ENCODE results near the gene ZMAT5. TPM values are rescaled to one million over a fixed set of nuclear protein-coding genes. Genes with fewer than 3 reads are reported as not detected.

Gene ZMAT5
- total RNA-seq, 1 donor from 2014 or later, result 21.6 TPM

DNA sequence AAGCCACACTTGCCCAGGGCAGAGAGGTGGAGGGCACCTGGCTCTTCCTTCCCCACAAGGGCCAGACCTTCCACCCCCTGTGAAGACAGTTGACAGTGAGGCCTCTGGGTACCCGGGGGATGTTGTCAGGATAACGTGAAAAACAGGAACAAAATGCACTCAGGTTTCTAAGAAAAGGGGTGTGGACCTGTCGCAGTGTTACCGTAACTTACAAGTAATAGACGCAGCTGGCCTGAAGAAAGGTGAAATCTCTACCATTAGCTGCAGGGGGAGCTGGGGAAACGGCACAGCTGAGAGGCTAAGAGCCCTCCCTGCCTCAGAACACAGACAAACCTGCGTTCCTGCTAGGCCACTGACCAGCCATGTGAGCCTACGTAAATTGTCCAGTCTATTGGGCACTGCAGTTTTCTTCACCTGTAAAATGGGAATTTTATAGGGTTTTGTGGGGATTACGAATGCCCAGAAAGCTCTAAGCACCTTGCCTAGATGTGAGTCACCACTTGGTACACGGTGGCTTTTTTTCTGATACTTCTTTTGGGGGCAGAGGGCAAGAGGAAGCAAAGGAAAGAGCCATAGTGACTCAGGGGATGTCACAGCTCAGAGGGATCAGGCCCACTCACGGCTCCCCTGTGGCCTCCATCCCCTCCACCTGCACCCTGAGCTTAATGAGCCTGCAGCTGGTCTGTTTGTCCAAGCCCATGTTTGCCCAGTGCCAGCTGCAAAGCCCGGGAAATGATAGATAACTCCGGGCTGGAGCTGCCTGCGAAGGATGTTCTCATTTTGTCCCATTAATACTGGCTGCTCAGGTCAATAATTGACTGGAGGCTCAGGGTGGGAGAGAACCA lies 65.4 kb downstream of the ZMAT5 start:
- no peak for DNase-seq
- peak; percentile 22 for ATAC-seq
- intact Hi-C loops (cut with micrococcal nuclease), result no loop called here

DNA sequence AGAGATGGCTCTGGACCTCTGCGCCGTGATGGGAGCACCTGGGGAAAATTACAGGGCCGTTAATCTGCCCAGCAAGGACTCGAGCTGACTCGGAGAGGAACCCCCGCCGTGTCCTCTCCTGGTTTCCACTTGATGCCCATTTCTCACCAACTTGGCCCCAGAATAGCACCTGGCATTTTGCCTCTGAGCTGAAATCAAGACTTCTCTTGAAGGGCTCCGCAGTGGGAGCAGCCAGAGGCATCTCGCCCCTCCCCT lies 66.0 kb downstream of the ZMAT5 start:
- ATAC-seq (no peak), DNase-seq (no peak)
- intact Hi-C loops (cut with micrococcal nuclease), result no loop called here

DNA sequence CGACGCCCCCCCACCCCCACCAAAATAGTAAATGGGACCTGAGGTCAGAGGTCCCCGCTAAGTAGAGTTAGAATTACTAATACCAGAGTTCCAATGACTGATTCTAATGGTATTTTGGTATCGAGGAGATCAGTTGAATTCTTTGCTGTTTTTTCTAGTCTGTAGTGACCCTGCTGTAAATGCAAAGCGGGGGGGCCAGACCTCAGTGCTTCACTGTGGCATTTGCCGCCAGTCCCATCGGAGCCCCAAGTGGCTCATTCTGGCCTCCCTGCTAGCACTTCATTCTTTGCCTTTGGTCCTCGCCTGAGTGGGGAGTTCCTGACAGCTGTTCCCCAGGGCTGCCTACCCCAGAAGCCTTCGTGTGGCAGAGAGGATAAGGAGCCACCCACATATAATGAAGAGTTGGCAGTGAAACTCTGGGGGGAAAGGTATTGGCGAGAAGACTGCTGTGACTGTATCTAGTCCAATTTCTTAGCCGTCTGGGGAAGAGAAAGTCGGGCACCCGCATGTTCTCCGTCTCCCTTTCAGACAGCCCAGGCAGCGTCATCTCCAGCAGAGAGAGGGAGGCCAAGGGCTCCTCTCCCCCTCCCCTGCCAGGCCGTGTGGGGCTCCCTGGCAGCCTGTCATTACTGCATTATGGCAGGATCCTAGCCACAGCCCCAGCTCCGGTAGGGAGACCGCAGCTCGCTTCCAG lies 66.5 kb downstream of the ZMAT5 start:
- ATAC-seq (no peak), DNase-seq (no peak)
- intact Hi-C loops (cut with micrococcal nuclease), result no loop called here

GRCh38 chr22:29697853-29698598 lies 68.8 kb downstream of the ZMAT5 start:
- no peak for DNase-seq
- no peak for ATAC-seq
- intact Hi-C loops (cut with micrococcal nuclease), result no loop called here

GRCh38 chr22:29695129-29695926 lies 71.5 kb downstream of the ZMAT5 start:
- intact Hi-C loops (cut with micrococcal nuclease), result no loop called here
- ATAC-seq, result peak; percentile 29
- no peak for DNase-seq

- ATAC-seq, result peak; percentile 19
- no peak for DNase-seq
- intact Hi-C loops (cut with micrococcal nuclease), result no loop called here
These were observed 73.1 kb downstream of the ZMAT5 start for GRCh38 chr22:29693671-29694070.

DNA sequence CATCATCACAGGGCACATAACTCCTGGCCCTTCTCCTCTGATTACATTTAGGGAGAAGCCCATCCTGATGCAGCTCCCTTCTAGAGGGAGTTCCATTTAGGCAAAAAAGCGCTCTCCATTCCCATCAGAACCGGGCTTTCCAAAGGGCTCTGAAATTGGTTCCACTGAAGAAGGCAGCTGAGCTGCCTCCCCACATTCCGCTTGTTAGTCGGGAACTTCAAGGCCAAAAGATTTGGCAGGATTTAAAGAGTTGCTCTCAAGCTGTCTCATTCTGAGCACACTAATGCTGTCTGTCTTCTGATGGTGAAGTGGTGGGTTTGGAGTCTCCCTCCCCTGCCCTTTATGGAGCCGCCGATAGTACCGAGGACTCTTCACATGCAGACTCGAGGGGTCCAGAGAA lies 73.6 kb downstream of the ZMAT5 start:
- intact Hi-C loops (cut with micrococcal nuclease), result no loop called here
- ATAC-seq, result no peak
- no peak for DNase-seq

DNA sequence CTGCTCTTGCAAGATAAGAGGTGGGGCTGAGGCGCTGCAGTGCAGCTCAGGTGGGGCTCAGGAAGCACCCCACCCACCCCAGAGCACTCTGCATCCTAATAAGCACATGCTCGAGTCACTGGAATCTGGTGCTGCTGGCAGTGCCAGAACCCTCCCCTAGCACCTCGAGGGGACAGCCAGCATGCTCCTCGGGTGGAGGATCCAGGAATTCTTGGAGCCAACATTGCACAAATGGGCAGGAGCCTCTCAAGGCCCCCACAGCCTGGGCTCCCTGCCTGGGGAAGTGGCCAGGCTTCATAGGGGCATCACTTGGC lies 74.5 kb downstream of the ZMAT5 start:
- no peak for ATAC-seq

DNA sequence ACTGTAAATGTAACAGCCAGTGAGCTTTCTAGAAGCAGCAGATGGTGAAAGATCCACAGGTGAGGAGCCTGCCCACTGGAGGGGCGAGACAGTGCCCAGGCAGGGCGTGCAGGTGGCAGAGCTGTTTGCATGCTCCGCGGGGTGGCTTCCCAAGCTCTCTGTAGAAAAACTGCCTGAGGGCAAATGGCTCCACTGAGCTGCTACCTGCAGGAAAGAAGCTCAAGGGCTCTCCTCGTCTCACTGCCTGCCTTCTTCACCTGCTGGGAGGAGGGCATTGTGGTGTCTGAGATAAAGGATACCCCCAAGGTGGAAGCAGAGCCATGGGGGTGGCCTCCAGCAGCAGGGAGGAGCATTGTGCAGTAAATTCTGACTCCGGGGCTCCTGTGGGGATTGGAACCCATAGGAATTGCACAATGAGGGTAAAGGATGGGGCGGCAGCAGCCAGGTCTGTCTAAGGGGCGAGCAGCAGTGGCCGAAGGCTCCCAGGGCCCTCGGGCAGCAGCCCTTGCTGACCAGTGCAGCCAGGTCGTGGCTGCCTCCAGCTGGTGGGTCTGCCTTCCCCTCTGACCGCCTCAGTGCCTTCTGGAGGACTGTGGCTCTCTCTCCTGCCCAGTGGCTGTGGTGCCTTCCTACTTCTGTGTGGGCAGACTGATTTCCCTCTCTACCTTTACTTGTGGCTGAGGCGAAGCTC lies 75.0 kb downstream of the ZMAT5 start:
- intact Hi-C loops (cut with micrococcal nuclease), result no loop called here
- DNase-seq (no peak), ATAC-seq (no peak)

More for the DNA sequence above, 74.5 kb downstream of the ZMAT5 start:
- DNase-seq, result no peak
- intact Hi-C loops (cut with micrococcal nuclease), result no loop called here

DNA sequence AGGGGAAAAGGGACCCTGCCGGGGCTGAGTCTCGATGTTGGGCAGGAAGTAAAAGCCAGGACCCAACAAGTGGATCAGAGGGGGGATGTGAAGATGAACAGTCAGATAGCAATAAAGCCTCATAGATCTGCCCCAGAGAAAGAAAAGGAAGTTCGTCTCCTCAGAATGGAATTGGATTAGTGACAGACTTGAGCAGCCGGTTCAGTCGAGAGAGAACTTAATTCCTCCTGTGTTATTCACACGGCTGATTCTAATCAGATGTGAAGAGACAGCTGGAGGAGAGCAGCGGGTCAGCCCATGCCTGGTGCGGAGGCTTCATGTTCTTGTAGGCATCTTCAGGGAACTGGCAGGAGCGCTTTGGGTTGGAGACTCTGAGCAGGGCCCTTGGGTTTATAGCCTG lies 76.3 kb downstream of the ZMAT5 start:
- intact Hi-C loops (cut with micrococcal nuclease), result no loop called here
- ATAC-seq (no peak), DNase-seq (no peak)

DNA sequence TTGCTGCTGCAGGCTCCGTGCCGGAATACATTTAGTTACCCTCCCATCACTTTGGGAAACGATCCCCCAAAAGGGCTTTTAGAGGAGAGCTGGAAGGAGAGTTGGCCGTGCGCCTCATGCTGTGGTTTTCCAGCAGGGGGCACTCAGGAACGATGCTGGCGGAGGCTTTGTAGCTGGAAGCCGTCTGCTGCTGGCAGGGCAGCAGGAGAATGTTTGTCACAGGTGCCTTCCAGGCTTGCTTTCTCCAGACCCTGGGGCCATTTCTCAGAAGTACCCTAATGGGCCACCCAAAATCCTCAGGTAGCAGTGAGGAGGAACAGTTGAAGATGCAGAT lies 77.0 kb downstream of the ZMAT5 start:
- ATAC-seq (peak; percentile 78), DNase-seq (peak; percentile 74)
- intact Hi-C loops (cut with micrococcal nuclease), result no loop called here

GRCh38 chr22:29689206-29689879 lies 77.5 kb downstream of the ZMAT5 start:
- intact Hi-C loops (cut with micrococcal nuclease), result no loop called here
- DNase-seq (no peak), ATAC-seq (no peak)

GRCh38 chr22:29684244-29684643 lies 82.6 kb downstream of the ZMAT5 start:
- ATAC-seq, result no peak
- intact Hi-C loops (cut with micrococcal nuclease), result no loop called here
- DNase-seq, result no peak

DNA sequence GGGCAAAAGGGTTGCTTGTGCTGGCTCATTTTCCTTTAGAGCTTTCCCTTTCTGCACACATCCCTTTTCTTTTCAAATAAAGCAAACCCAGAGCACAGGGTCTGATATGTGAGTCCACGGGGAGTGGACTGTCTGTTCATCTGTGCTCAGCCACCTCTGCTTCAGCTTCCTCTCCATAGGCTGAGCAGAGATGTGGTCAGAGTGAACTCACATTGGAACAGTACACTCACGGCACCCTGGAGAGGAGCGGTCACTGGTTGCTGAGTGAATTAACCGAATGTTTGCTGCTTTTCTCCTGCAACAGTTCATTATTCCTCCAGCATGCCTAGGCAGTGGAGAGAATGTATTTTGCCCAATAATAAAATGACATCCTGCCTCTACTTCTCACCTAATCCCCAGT lies 83.3 kb downstream of the ZMAT5 start:
- ATAC-seq, result no peak
- intact Hi-C loops (cut with micrococcal nuclease), result no loop called here
- DNase-seq, result no peak

Other genes starting within 250 kb of the ZMAT5 start
- gene THOC5, start 213.2 kb downstream of the ZMAT5 start, total RNA-seq, result 41.5 TPM
- 18.3 TPM for gene NIPSNAP1, start 185.9 kb downstream of the ZMAT5 start, total RNA-seq
- gene NF2, start 163.4 kb downstream of the ZMAT5 start, total RNA-seq, result 53.8 TPM
- not detected for gene CABP7, start 47.0 kb downstream of the ZMAT5 start, total RNA-seq
- 402 TPM for gene UQCR10, start 362 bp upstream of the ZMAT5 start, total RNA-seq
- 31.5 TPM for gene ASCC2, start 71.3 kb upstream of the ZMAT5 start, total RNA-seq
- 23.6 TPM for gene MTMR3, start 116.2 kb upstream of the ZMAT5 start, total RNA-seq